Measurements from ENCODE around the gene TMEM30B.

GRCh38 chr14:61330511-61330910 is 49.4 kb upstream of the TMEM30B start:
- TF ChIP-seq POLR2A (IDR thresholded peaks at IDR 0.05; ENCODE audit: borderline replicate concordance, extremely low read depth, insufficient read depth, insufficient read length) = no peak
- TF ChIP-seq EZH2phosphoT487 (IDR thresholded peaks at IDR 0.05; ENCODE audit: borderline replicate concordance) = no peak
- no peak for TF ChIP-seq FOSL1 (IDR thresholded peaks at IDR 0.05; ENCODE audit: low read depth)
- TF ChIP-seq CTCF (IDR thresholded peaks at IDR 0.05 in 2 of 3, conservative IDR thresholded peaks at IDR 0.05 in 1 of 3; ENCODE audit: borderline replicate concordance in 1 of 3, insufficient read depth in 1 of 3, low read depth in 2 of 3, low read length in 2 of 3) = no peak
- no peak for TF ChIP-seq RAD21 (IDR thresholded peaks at IDR 0.05; ENCODE audit: low read depth)
- TF ChIP-seq CEBPB (IDR thresholded peaks at IDR 0.05; ENCODE audit: low read depth) = no peak
- no peak for TF ChIP-seq YY1 (IDR thresholded peaks at IDR 0.05; ENCODE audit: extremely low read depth, insufficient replicate concordance, low read depth, low read length)
- TF ChIP-seq SIN3A (IDR thresholded peaks at IDR 0.05; ENCODE audit: low read depth) = no peak
- TF ChIP-seq ZFX (IDR thresholded peaks at IDR 0.05) = no peak

Data from HCT116 (cell line).